IPS-18a (cell line): ENCODE results near the gene MUCL3.

ENCODE experiments used
- H3K27ac ChIP-seq: one replicate; pipeline ENCODE4 v1.5.1; 2013; ENCODE audit warnings: low read length
- H3K27me3 ChIP-seq: one replicate; pipeline ENCODE4 v1.6.1; 2013; ENCODE audit warnings: mild to moderate bottlenecking, low read length; ENCODE audit not compliant: control insufficient read depth, insufficient read depth
- H3K36me3 ChIP-seq: one replicate; pipeline ENCODE4 v1.6.1; 2013; ENCODE audit warnings: low read depth, low read length; ENCODE audit not compliant: control insufficient read depth
- H3K4me1 ChIP-seq: one replicate; pipeline ENCODE4 v1.6.1; 2013; ENCODE audit warnings: low read depth, low read length; ENCODE audit not compliant: control insufficient read depth
- H3K4me3 ChIP-seq: one replicate; pipeline ENCODE4 v1.5.1; 2013; ENCODE audit warnings: low read length
- H3K9ac ChIP-seq: one replicate; pipeline ENCODE4 v1.6.1; 2013; ENCODE audit warnings: mild to moderate bottlenecking, low read length, moderate library complexity
- H3K9me3 ChIP-seq: one replicate; pipeline ENCODE4 v1.6.1; 2013; ENCODE audit warnings: low read depth, low read length; ENCODE audit not compliant: control insufficient read depth

Gene MUCL3

GRCh38 chr6:30940361-30940986, at the start of gene MUCL3:
Gene MUCL3, plus strand, starts transcription at chr6:30940973. Its CDS starts 27 bp downstream, at chr6:30941000.
- Histone ChIP-seq H3K27me3 (no peaks in the 10 kb centered on the region), H3K27ac (no peak within 1 kb of the TSS), H3K4me3 (no peak within 1 kb of the TSS), H3K9ac (no peak within 1 kb of the TSS), H3K9me3 (no peaks in the 10 kb centered on the region), H3K4me1 (peaks cover 10% of the 10 kb centered on the region), H3K36me3 (no peaks in the 10 kb centered on the region)

- Histone ChIP-seq H3K9me3 (no peaks in the 10 kb centered on the region), H3K4me3 (no peak overlapping the region), H3K27me3 (no peaks in the 10 kb centered on the region), H3K9ac (no peak overlapping the region), H3K27ac (no peak overlapping the region), H3K4me1 (peaks cover 7% of the 10 kb centered on the region), H3K36me3 (peaks cover 81% of the 10 kb centered on the region)
Observed at GRCh38 chr6:30891450-30891723, 49.4 kb upstream of the MUCL3 start.

GRCh38 chr6:30891816-30892538, 48.8 kb upstream of the MUCL3 start:
- H3K4me1 ChIP-seq, result peaks cover 2% of the 10 kb centered on the region
- no peaks in the 10 kb centered on the region for H3K27me3 ChIP-seq
- no peaks in the 10 kb centered on the region for H3K9me3 ChIP-seq
- no peak overlapping the region for H3K9ac ChIP-seq
- no peak overlapping the region for H3K4me3 ChIP-seq
- no peak overlapping the region for H3K27ac ChIP-seq
- peaks cover 86% of the 10 kb centered on the region for H3K36me3 ChIP-seq

DNA sequence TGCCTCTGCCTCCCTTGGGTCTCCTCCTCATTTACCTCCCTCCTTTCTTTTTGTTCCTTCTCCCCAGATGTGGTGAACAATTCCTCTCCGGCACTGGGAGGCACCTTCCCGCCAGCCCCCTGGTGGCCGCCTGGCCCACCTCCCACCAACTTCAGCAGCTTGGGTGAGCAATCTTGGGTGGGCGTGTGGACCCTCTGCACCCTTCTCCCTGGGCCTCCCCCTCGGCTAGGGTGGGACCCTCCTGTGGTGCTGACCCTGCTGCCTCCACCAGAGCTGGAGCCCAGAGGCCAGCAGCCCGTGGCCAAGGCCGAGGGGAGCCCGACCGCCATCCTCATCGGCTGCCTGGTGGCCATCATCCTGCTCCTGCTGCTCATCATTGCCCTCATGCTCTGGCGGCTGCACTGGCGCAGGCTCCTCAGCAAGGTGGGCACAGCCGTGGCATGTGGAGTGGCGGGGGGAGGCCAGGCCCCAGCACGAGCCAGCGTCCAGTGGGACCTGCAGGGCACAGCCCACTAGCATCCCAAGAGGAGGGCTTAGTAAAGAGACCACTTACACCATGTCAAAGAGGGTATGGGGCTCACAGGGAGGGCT, 47.7 kb upstream of the MUCL3 start:
- peaks cover 95% of the 10 kb centered on the region for H3K36me3 ChIP-seq

GRCh38 chr6:30893666-30894065, 47.1 kb upstream of the MUCL3 start:
- Histone ChIP-seq H3K4me3 (no peak overlapping the region), H3K27me3 (no peaks in the 10 kb centered on the region), H3K4me1 (no peaks in the 10 kb centered on the region), H3K9ac (no peak overlapping the region), H3K27ac (no peak overlapping the region), H3K9me3 (no peaks in the 10 kb centered on the region), H3K36me3 (peaks cover 95% of the 10 kb centered on the region)

More for the DNA sequence above, 47.7 kb upstream of the MUCL3 start:
- Histone ChIP-seq H3K9me3 (no peaks in the 10 kb centered on the region), H3K9ac (no peak overlapping the region), H3K27ac (no peak overlapping the region), H3K4me1 (no peaks in the 10 kb centered on the region), H3K27me3 (no peaks in the 10 kb centered on the region), H3K4me3 (no peak overlapping the region)

DNA sequence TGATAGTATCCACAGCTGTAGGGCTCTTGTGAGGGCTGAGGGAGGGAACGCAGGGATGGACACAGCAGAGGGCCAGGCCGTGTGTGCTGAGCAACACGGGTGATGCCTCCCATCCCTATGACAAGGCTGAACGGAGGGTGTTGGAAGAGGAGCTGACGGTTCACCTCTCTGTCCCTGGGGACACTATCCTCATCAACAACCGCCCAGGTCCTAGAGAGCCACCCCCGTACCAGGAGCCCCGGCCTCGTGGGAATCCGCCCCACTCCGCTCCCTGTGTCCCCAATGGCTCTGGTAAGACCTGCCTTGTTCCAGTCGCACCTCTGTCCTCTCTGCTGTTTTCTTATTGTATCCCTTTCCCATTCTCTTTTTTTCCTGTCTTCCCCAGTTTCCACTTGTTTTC, 46.4 kb upstream of the MUCL3 start:
- H3K9me3 ChIP-seq, result no peaks in the 10 kb centered on the region
- H3K27ac ChIP-seq, result no peak overlapping the region
- no peak overlapping the region for H3K9ac ChIP-seq
- no peaks in the 10 kb centered on the region for H3K4me1 ChIP-seq
- no peaks in the 10 kb centered on the region for H3K27me3 ChIP-seq
- no peak overlapping the region for H3K4me3 ChIP-seq
- peaks cover 95% of the 10 kb centered on the region for H3K36me3 ChIP-seq

- no peak overlapping the region for H3K27ac ChIP-seq
- no peak overlapping the region for H3K4me3 ChIP-seq
- H3K9ac ChIP-seq, result no peak overlapping the region
- no peaks in the 10 kb centered on the region for H3K4me1 ChIP-seq
- H3K9me3 ChIP-seq, result no peaks in the 10 kb centered on the region
- peaks cover 95% of the 10 kb centered on the region for H3K36me3 ChIP-seq
- no peaks in the 10 kb centered on the region for H3K27me3 ChIP-seq
Observed at GRCh38 chr6:30894935-30895334, 45.8 kb upstream of the MUCL3 start.

DNA sequence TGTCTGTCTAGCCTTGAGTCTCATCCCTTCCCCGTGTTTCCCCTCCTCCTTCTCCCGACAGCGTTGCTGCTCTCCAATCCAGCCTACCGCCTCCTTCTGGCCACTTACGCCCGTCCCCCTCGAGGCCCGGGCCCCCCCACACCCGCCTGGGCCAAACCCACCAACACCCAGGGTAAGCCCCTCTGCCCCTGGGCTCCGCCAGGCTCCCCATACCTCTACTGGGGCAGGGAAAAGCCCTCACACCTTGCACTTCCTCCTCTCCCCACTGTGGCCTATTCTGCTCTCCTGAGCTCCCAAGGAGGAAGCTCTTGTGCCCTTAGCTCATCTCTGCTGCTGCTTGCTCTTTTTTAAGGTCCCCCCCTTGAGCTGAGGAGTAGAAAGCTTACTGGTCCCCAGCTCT, 45.4 kb upstream of the MUCL3 start:
- Histone ChIP-seq H3K9me3 (no peaks in the 10 kb centered on the region), H3K36me3 (peaks cover 94% of the 10 kb centered on the region), H3K9ac (no peak overlapping the region), H3K27me3 (no peaks in the 10 kb centered on the region), H3K27ac (no peak overlapping the region), H3K4me3 (no peak overlapping the region), H3K4me1 (no peaks in the 10 kb centered on the region)

DNA sequence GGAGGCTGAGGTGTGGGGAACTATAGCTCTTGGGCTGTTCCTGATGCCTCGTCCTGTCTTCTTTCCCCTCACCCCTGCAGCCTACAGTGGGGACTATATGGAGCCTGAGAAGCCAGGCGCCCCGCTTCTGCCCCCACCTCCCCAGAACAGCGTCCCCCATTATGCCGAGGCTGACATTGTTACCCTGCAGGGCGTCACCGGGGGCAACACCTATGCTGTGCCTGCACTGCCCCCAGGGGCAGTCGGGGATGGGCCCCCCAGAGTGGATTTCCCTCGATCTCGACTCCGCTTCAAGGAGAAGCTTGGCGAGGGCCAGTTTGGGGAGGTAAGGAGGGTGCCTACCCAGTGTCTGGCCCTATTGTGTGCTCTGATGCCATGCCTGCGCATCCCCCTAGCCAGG, 44.2 kb upstream of the MUCL3 start:
- Histone ChIP-seq H3K36me3 (peaks cover 82% of the 10 kb centered on the region), H3K27ac (no peak overlapping the region), H3K9ac (no peak overlapping the region), H3K4me1 (no peaks in the 10 kb centered on the region), H3K9me3 (no peaks in the 10 kb centered on the region), H3K27me3 (no peaks in the 10 kb centered on the region), H3K4me3 (no peak overlapping the region)

GRCh38 chr6:30897882-30898281, 42.9 kb upstream of the MUCL3 start:
- Histone ChIP-seq H3K9ac (no peak overlapping the region), H3K36me3 (peaks cover 70% of the 10 kb centered on the region), H3K4me3 (no peak overlapping the region), H3K27me3 (no peaks in the 10 kb centered on the region), H3K27ac (no peak overlapping the region), H3K4me1 (no peaks in the 10 kb centered on the region), H3K9me3 (no peaks in the 10 kb centered on the region)

GRCh38 chr6:30898750-30899360, 41.9 kb upstream of the MUCL3 start:
- Histone ChIP-seq H3K4me1 (no peaks in the 10 kb centered on the region), H3K27ac (no peak overlapping the region), H3K27me3 (no peaks in the 10 kb centered on the region), H3K9me3 (no peaks in the 10 kb centered on the region), H3K9ac (no peak overlapping the region), H3K4me3 (no peak overlapping the region), H3K36me3 (peaks cover 60% of the 10 kb centered on the region)
